ENCODE results near the gene DAGLB. TPM values are rescaled to one million over a fixed set of nuclear protein-coding genes. Genes with fewer than 3 reads are reported as not detected.

DAGLB gene
- total RNA-seq, result 10 to 100 TPM; 15.5 to 19.7 TPM
- 10 to 100 TPM in 1 of 2 donors, 1 to 10 TPM in 1; 3.6 to 18.0 TPM for polyA plus RNA-seq
- long read RNA-seq, donor 1, transcript DAGLB-201 (15 exons, 2,897 nt), result major isoform, 24 of 53 reads
- long read RNA-seq, donor 1, partial matches to known transcripts, result 1 of 53 reads
- long read RNA-seq, donor 1, other reads (novel, unspliced or antisense), result 27 of 53 reads
- long read RNA-seq, donor 2, transcript DAGLB-201 (15 exons, 2,897 nt), result major isoform, 7 of 17 reads
- long read RNA-seq, donor 2, partial matches to known transcripts, result 3 of 17 reads
- long read RNA-seq, donor 2, other reads (novel, unspliced or antisense), result 7 of 17 reads

- no peaks in the 10 kb centered on the region for H3K9me3 ChIP-seq (ENCODE audit: control insufficient read depth, low read length)
- intact Hi-C loops (cut with DNase I), result no loop called here
- 0% methylated on average over 61 of the region's 61 CpGs for WGBS, 2 donors
- no peaks in the 10 kb centered on the region for H3K27me3 ChIP-seq (ENCODE audit: control insufficient read depth in 1 of 2, insufficient read depth in 2 of 2, low read length in 1 of 2)
- H3K27ac ChIP-seq (ENCODE audit: low read depth in 1 of 2, low read length in 2 of 2), result peak within 1 kb of the TSS in 1 of 2 donors; percentile 55
- H3K4me3 ChIP-seq (ENCODE audit: low read length in 2 of 2), result peak within 1 kb of the TSS; percentile 60 to 66
- no peaks in the 10 kb centered on the region for H3K4me1 ChIP-seq (ENCODE audit: control insufficient read depth in 1 of 2, insufficient read depth in 2 of 2, low read length in 2 of 2)
- ATAC-seq (ENCODE audit: low FRiP score), result peak; percentile 94
- DNase-seq, result peak; percentile 96 to 99
- H3K36me3 ChIP-seq (ENCODE audit: control insufficient read depth in 1 of 2, insufficient read depth in 2 of 2, low read length in 1 of 2), result no peaks in the 10 kb centered on the region
Measured at GRCh38 chr7:6447581-6448199, at the start of gene DAGLB. Gene DAGLB (minus strand): TSS chr7:6447954. CDS start chr7:6447842, 112 bp downstream.

- H3K4me3 ChIP-seq (ENCODE audit: low read length in 2 of 2), result no peak overlapping the region
- H3K4me1 ChIP-seq (ENCODE audit: control insufficient read depth in 1 of 2, insufficient read depth in 2 of 2, low read length in 2 of 2), result no peaks in the 10 kb centered on the region
- H3K27ac ChIP-seq (ENCODE audit: low read depth in 1 of 2, low read length in 2 of 2), result no peak overlapping the region
- H3K9me3 ChIP-seq (ENCODE audit: control insufficient read depth, low read length), result no peaks in the 10 kb centered on the region
- DNase-seq (no peak), ATAC-seq (ENCODE audit: low FRiP score) (no peak)
- intact Hi-C loops (cut with DNase I), result no loop called here
- no peaks in the 10 kb centered on the region for H3K36me3 ChIP-seq (ENCODE audit: control insufficient read depth in 1 of 2, insufficient read depth in 2 of 2, low read length in 1 of 2)
- no peaks in the 10 kb centered on the region for H3K27me3 ChIP-seq (ENCODE audit: control insufficient read depth in 1 of 2, insufficient read depth in 2 of 2, low read length in 1 of 2)
- WGBS, 2 donors, result 94 to 95% methylated on average over 14 of the region's 14 CpGs
Measured at GRCh38 chr7:6497637-6497905, 49.8 kb upstream of the DAGLB start.

- DNase-seq, result peak in 1 of 2 donors; percentile 17
- no peaks in the 10 kb centered on the region for H3K9me3 ChIP-seq (ENCODE audit: control insufficient read depth, low read length)
- no peaks in the 10 kb centered on the region for H3K36me3 ChIP-seq (ENCODE audit: control insufficient read depth in 1 of 2, insufficient read depth in 2 of 2, low read length in 1 of 2)
- H3K4me3 ChIP-seq (ENCODE audit: low read length in 2 of 2), result no peak overlapping the region
- WGBS, 2 donors, result 81% methylated on average over 19 of the region's 19 CpGs
- intact Hi-C loops (cut with DNase I), result no loop called here
- H3K27ac ChIP-seq (ENCODE audit: low read depth in 1 of 2, low read length in 2 of 2), result no peak overlapping the region
- no peak for ATAC-seq (ENCODE audit: low FRiP score)
- no peaks in the 10 kb centered on the region for H3K4me1 ChIP-seq (ENCODE audit: control insufficient read depth in 1 of 2, insufficient read depth in 2 of 2, low read length in 2 of 2)
- no peaks in the 10 kb centered on the region for H3K27me3 ChIP-seq (ENCODE audit: control insufficient read depth in 1 of 2, insufficient read depth in 2 of 2, low read length in 1 of 2)
Measured at GRCh38 chr7:6496842-6497636, 49.3 kb upstream of the DAGLB start.

- no peak overlapping the region for H3K4me3 ChIP-seq (ENCODE audit: low read length in 2 of 2)
- WGBS, 2 donors, result 91 to 93% methylated on average over 6 of the region's 6 CpGs
- no peaks in the 10 kb centered on the region for H3K9me3 ChIP-seq (ENCODE audit: control insufficient read depth, low read length)
- H3K4me1 ChIP-seq (ENCODE audit: control insufficient read depth in 1 of 2, insufficient read depth in 2 of 2, low read length in 2 of 2), result no peaks in the 10 kb centered on the region
- no peak overlapping the region for H3K27ac ChIP-seq (ENCODE audit: low read depth in 1 of 2, low read length in 2 of 2)
- no peaks in the 10 kb centered on the region for H3K27me3 ChIP-seq (ENCODE audit: control insufficient read depth in 1 of 2, insufficient read depth in 2 of 2, low read length in 1 of 2)
- intact Hi-C loops (cut with DNase I), result no loop called here
- DNase-seq (peak in 1 of 2 donors; percentile 11), ATAC-seq (ENCODE audit: low FRiP score) (no peak)
- H3K36me3 ChIP-seq (ENCODE audit: control insufficient read depth in 1 of 2, insufficient read depth in 2 of 2, low read length in 1 of 2), result no peaks in the 10 kb centered on the region
Measured at GRCh38 chr7:6495597-6496262, 48.0 kb upstream of the DAGLB start.

GRCh38 chr7:6494365-6494764 is 46.6 kb upstream of the DAGLB start:
- no peaks in the 10 kb centered on the region for H3K9me3 ChIP-seq (ENCODE audit: control insufficient read depth, low read length)
- H3K36me3 ChIP-seq (ENCODE audit: control insufficient read depth in 1 of 2, insufficient read depth in 2 of 2, low read length in 1 of 2), result no peaks in the 10 kb centered on the region
- 76 to 87% methylated on average over 2 of the region's 2 CpGs for WGBS, 2 donors
- no peak overlapping the region for H3K27ac ChIP-seq (ENCODE audit: low read depth in 1 of 2, low read length in 2 of 2)
- no peaks in the 10 kb centered on the region for H3K4me1 ChIP-seq (ENCODE audit: control insufficient read depth in 1 of 2, insufficient read depth in 2 of 2, low read length in 2 of 2)
- H3K27me3 ChIP-seq (ENCODE audit: control insufficient read depth in 1 of 2, insufficient read depth in 2 of 2, low read length in 1 of 2), result no peaks in the 10 kb centered on the region
- ATAC-seq (ENCODE audit: low FRiP score) (no peak), DNase-seq (peak in 1 of 2 donors; percentile 6)
- intact Hi-C loops (cut with DNase I), result no loop called here
- H3K4me3 ChIP-seq (ENCODE audit: low read length in 2 of 2), result no peak overlapping the region

- no peak overlapping the region for H3K4me3 ChIP-seq (ENCODE audit: low read length in 2 of 2)
- no peaks in the 10 kb centered on the region for H3K9me3 ChIP-seq (ENCODE audit: control insufficient read depth, low read length)
- DNase-seq (peak in 1 of 2 donors; percentile 14), ATAC-seq (ENCODE audit: low FRiP score) (no peak)
- H3K36me3 ChIP-seq (ENCODE audit: control insufficient read depth in 1 of 2, insufficient read depth in 2 of 2, low read length in 1 of 2), result no peaks in the 10 kb centered on the region
- H3K27ac ChIP-seq (ENCODE audit: low read depth in 1 of 2, low read length in 2 of 2), result no peak overlapping the region
- no peaks in the 10 kb centered on the region for H3K27me3 ChIP-seq (ENCODE audit: control insufficient read depth in 1 of 2, insufficient read depth in 2 of 2, low read length in 1 of 2)
- H3K4me1 ChIP-seq (ENCODE audit: control insufficient read depth in 1 of 2, insufficient read depth in 2 of 2, low read length in 2 of 2), result no peaks in the 10 kb centered on the region
- 84% methylated on average over 10 of the region's 10 CpGs for WGBS, 2 donors
- intact Hi-C loops (cut with DNase I), result no loop called here
Measured at GRCh38 chr7:6491194-6491593, 43.4 kb upstream of the DAGLB start.

- peak in 1 of 2 donors; percentile 3 for DNase-seq
- intact Hi-C loops (cut with DNase I), result no loop called here
- Histone ChIP-seq H3K27ac (ENCODE audit: low read depth in 1 of 2, low read length in 2 of 2) (no peak overlapping the region), H3K4me3 (ENCODE audit: low read length in 2 of 2) (no peak overlapping the region), H3K27me3 (ENCODE audit: control insufficient read depth in 1 of 2, insufficient read depth in 2 of 2, low read length in 1 of 2) (no peaks in the 10 kb centered on the region), H3K4me1 (ENCODE audit: control insufficient read depth in 1 of 2, insufficient read depth in 2 of 2, low read length in 2 of 2) (no peaks in the 10 kb centered on the region), H3K9me3 (ENCODE audit: control insufficient read depth, low read length) (no peaks in the 10 kb centered on the region), H3K36me3 (ENCODE audit: control insufficient read depth in 1 of 2, insufficient read depth in 2 of 2, low read length in 1 of 2) (no peaks in the 10 kb centered on the region)
- 29 to 38% methylated on average over 1 of the region's 1 CpG for WGBS, 2 donors
- no peak for ATAC-seq (ENCODE audit: low FRiP score)
Measured at GRCh38 chr7:6489612-6490011, 41.9 kb upstream of the DAGLB start.

GRCh38 chr7:6487184-6487545 is 39.4 kb upstream of the DAGLB start:
- ATAC-seq (ENCODE audit: low FRiP score) (no peak), DNase-seq (peak; percentile 37 to 61)
- H3K4me3 ChIP-seq (ENCODE audit: low read length in 2 of 2), result no peak overlapping the region
- intact Hi-C loops (cut with DNase I), result no loop called here
- H3K27ac ChIP-seq (ENCODE audit: low read depth in 1 of 2, low read length in 2 of 2), result no peak overlapping the region
- no peaks in the 10 kb centered on the region for H3K36me3 ChIP-seq (ENCODE audit: control insufficient read depth in 1 of 2, insufficient read depth in 2 of 2, low read length in 1 of 2)
- no peaks in the 10 kb centered on the region for H3K27me3 ChIP-seq (ENCODE audit: control insufficient read depth in 1 of 2, insufficient read depth in 2 of 2, low read length in 1 of 2)
- H3K9me3 ChIP-seq (ENCODE audit: control insufficient read depth, low read length), result no peaks in the 10 kb centered on the region
- 92 to 95% methylated on average over 4 of the region's 4 CpGs for WGBS, 2 donors
- no peaks in the 10 kb centered on the region for H3K4me1 ChIP-seq (ENCODE audit: control insufficient read depth in 1 of 2, insufficient read depth in 2 of 2, low read length in 2 of 2)
